GM12878 (cell line): ENCODE data around the gene RPUSD1.

Experiments
- CBX5 ChIP-seq: sonication (generic); IDR thresholded peaks from 2 replicates; pipeline ENCODE4 v1.6.1; 2016; ENCODE audit warnings: low read depth, moderate library complexity, mild to moderate bottlenecking, inconsistent platforms
- CTCF ChIP-seq, 3 experiments: IDR thresholded peaks in 2 of 3; conservative IDR thresholded peaks in 1 of 3; 2 replicates each; pipeline ENCODE4 v1.5.1; 2011; ENCODE audit warnings: low read depth in 3 of 3, low read length in 3 of 3, mild to moderate bottlenecking in 3 of 3, control low read depth in 2 of 3, moderate library complexity in 2 of 3, inconsistent platforms in 1 of 3, mixed read lengths in 1 of 3; ENCODE audit not compliant: control insufficient read depth in 2 of 3, insufficient read depth in 1 of 3; ENCODE audit errors: extremely low read depth in 1 of 3
- POLR2A ChIP-seq: IDR thresholded peaks from 2 replicates; pipeline ENCODE4 v1.6.1; 2011; ENCODE audit warnings: low read depth, mild to moderate bottlenecking, low read length
- POLR2AphosphoS5 ChIP-seq: IDR thresholded peaks from 2 replicates; pipeline ENCODE4 v1.6.1; 2011; ENCODE audit warnings: mild to moderate bottlenecking, low read length, inconsistent platforms
- SIN3A ChIP-seq: IDR thresholded peaks from 2 replicates; pipeline ENCODE4 v1.6.1; 2012; ENCODE audit warnings: low read depth, low read length, improper control_type of control experiment
- TBL1XR1 ChIP-seq: IDR thresholded peaks from 2 replicates; pipeline ENCODE4 v1.6.1; 2012; ENCODE audit warnings: low read depth, low read length, improper control_type of control experiment
- USF2 ChIP-seq: IDR thresholded peaks from 2 replicates; pipeline ENCODE4 v1.6.1; 2011; ENCODE audit warnings: low read depth, low read length, improper control_type of control experiment, borderline replicate concordance

DNA sequence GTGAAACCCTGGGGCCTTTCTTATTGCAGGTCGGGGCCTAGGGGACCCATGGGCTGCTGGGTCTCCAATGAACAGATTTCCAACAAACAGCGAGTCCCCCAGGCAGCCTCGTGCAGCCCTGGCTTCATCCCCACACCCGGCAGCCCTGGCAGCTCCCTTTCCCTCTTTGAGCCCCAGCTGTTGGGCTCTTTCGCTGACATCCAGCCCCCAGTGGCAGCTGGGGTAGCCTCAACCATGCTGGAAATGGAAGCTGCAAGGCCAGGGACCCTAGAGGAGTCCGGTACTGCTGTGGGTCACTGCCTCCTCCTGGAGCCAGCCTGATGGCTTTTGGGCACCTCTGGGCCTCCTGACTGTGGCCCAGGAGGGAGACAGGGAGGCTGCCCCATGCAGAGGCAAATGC is 5.9 kb downstream of the RPUSD1 start:
- TF ChIP-seq CTCF (IDR thresholded peaks at IDR 0.05 in 2 of 3, conservative IDR thresholded peaks at IDR 0.05 in 1 of 3; ENCODE audit: control insufficient read depth in 2 of 3, extremely low read depth in 1 of 3, insufficient read depth in 1 of 3, low read depth in 3 of 3, low read length in 3 of 3): no peak
- no peak for TF ChIP-seq CBX5
- no peak for TF ChIP-seq POLR2A
- TF ChIP-seq TBL1XR1: no peak
- TF ChIP-seq SIN3A: no peak
- TF ChIP-seq POLR2AphosphoS5: no peak
- no peak for TF ChIP-seq USF2
